GM12878 (cell line): Measurements from ENCODE around the gene BAZ1B. TPM values are rescaled to one million over a fixed set of nuclear protein-coding genes. Genes with fewer than 3 reads are reported as not detected.

Source experiments
- ATAC-seq: fragments of 200-7000 bp; cut with Tn5 transposase; 3 replicates; pipeline ENCODE4 v1.9.1; 2020; ENCODE audit warnings: mild to moderate bottlenecking, moderate library complexity
- BruUV-seq: library from RNA; stranded (reverse); fragments of 400-500 nt; replicated peaks from 2 replicates; lab custom pipeline; 2021; lab: Mats Ljungman, UMichigan
- CTCF ChIA-PET: fragments of 300-600 bp; sonication (Branson Sonifier 250); formaldehyde crosslinking; extraction: SDS; loops from one replicate; lab custom pipeline; 2021; ENCODE audit warnings: inconsistent platforms; lab: Yijun Ruan, JAX
- POLR2A ChIA-PET: fragments of 350-600 bp; formaldehyde crosslinking; extraction: SDS; loops from one replicate; lab custom pipeline; 2021; ENCODE audit warnings: inconsistent platforms; lab: Charles Lee
- RAD21 ChIA-PET: fragments of 300-600 bp; sonication (Branson Sonifier 250); formaldehyde crosslinking; loops from one replicate; lab custom pipeline; 2023; ENCODE audit warnings: antibody characterized with exemption; ENCODE audit not compliant: unreplicated experiment; lab: Charles Lee
- SMC1A ChIA-PET: fragments of 300-600 bp; sonication (Branson Sonifier 250); formaldehyde crosslinking; loops from one replicate; lab custom pipeline; 2023; ENCODE audit not compliant: unreplicated experiment, uncharacterized antibody; lab: Charles Lee
- DNase-seq: peaks from one replicate; pipeline ENCODE4 v3.0.0-alpha.2; 2011; ENCODE audit warnings: low read depth, low spot score
- FAIRE-seq: peaks from 3 replicates; lab custom pipeline; 2011; peaks lifted over from hg19 to GRCh38; lab: Jason Lieb, UNC
- H2AFZ ChIP-seq: 2 replicates; pipeline ENCODE4 v1.6.0; 2011; ENCODE audit warnings: low read depth, low read length, control low read depth; ENCODE audit not compliant: control insufficient read depth
- H3K27ac ChIP-seq: 2 replicates; pipeline ENCODE4 v1.5.1; 2011; ENCODE audit warnings: control low read depth; ENCODE audit not compliant: control insufficient read depth, insufficient read depth
- H3K27me3 ChIP-seq, 2 experiments: replicated peaks in 1 of 2; 2 replicates each; pipeline versions ENCODE4 v1.6.0 to v1.6.1; 2011; ENCODE audit warnings: low read length in 1 of 2; ENCODE audit not compliant: control insufficient read depth in 2 of 2, insufficient read depth in 2 of 2
- H3K36me3 ChIP-seq, 2 experiments: 2 replicates each; pipeline ENCODE4 v1.5.1; 2011; ENCODE audit warnings: low read length in 1 of 2; ENCODE audit not compliant: control insufficient read depth in 2 of 2, insufficient read depth in 2 of 2
- H3K4me1 ChIP-seq: 2 replicates; pipeline ENCODE4 v1.6.1; 2011; ENCODE audit warnings: mild to moderate bottlenecking, low read length, moderate library complexity, mixed read lengths; ENCODE audit not compliant: control insufficient read depth, insufficient read depth
- H3K4me2 ChIP-seq: 2 replicates; pipeline ENCODE4 v1.6.0; 2011; ENCODE audit warnings: control low read depth; ENCODE audit not compliant: control insufficient read depth, insufficient read depth
- H3K4me3 ChIP-seq: fragments of 200-600 bp; sonication (generic); 2 replicates; pipeline ENCODE4 v1.5.1; 2016
- H3K79me2 ChIP-seq: 2 replicates; pipeline ENCODE4 v1.6.0; 2011; ENCODE audit warnings: low read length; ENCODE audit not compliant: control insufficient read depth, insufficient read depth
- H3K9ac ChIP-seq: 2 replicates; pipeline ENCODE4 v1.8.0; 2011; ENCODE audit warnings: low read length, control low read depth, mixed read lengths; ENCODE audit not compliant: control insufficient read depth, insufficient read depth
- H3K9me3 ChIP-seq: replicated peaks from 3 replicates; pipeline ENCODE4 v1.5.1; 2011; ENCODE audit warnings: mild to moderate bottlenecking, low read length; ENCODE audit not compliant: control insufficient read depth, insufficient read depth
- H4K20me1 ChIP-seq: 2 replicates; pipeline ENCODE4 v1.6.0; 2011; ENCODE audit not compliant: control insufficient read depth, insufficient read depth
- ATF3 ChIP-seq: IDR thresholded peaks from 2 replicates; pipeline ENCODE4 v1.6.1; 2011; ENCODE audit warnings: low read depth, mild to moderate bottlenecking, low read length, moderate library complexity, borderline replicate concordance; ENCODE audit errors: extremely low read depth
- BACH1 ChIP-seq: fragments of 450-650 bp; IDR thresholded peaks from 2 replicates; pipeline ENCODE4 v1.6.1; 2017; ENCODE audit warnings: mild to moderate bottlenecking, borderline replicate concordance
- GABPA ChIP-seq: IDR thresholded peaks from 2 replicates; pipeline ENCODE4 v1.6.1; 2014; ENCODE audit warnings: antibody characterized with exemption, low read depth, mild to moderate bottlenecking, inconsistent platforms
- PKNOX1 ChIP-seq: fragments of 450-650 bp; IDR thresholded peaks from 2 replicates; pipeline ENCODE4 v1.6.1; 2016; ENCODE audit warnings: mild to moderate bottlenecking
- WGBS: methylation state at CpG from one replicate; pipeline ENCODE4 v1.1.6; 2016; ENCODE audit warnings: low lambda C conversion rate; ENCODE audit not compliant: insufficient replicate concordance, insufficient coverage; ENCODE audit errors: missing lambda C conversion rate; 5-methylcytosine and 5-hydroxymethylcytosine counted together
- in situ Hi-C: fragments of 300-500 bp; cut with MboI; formaldehyde crosslinking; loops from 9 replicates; pipeline ENCODE4 v1.14.3; 2018; ENCODE audit warnings: mixed read lengths
- intact Hi-C: fragments of 100-400 bp; cut with micrococcal nuclease; formaldehyde crosslinking; loops from one replicate; pipeline ENCODE4 v1.14.2; 2022; ENCODE audit not compliant: unreplicated experiment
- polyA plus RNA-seq, 11 experiments: library from polyadenylated mRNA; depleted of rRNA in 4 of 11; unstranded in 6 of 11; stranded (reverse) in 5 of 11; fragments of >200 nt; fragmentation: Nextera tagmentation in 4 of 11; fragmentation: Illumina TruSeq in 1 of 11; extraction: Ambion mirVana in 4 of 11; extraction: Trizol in 1 of 11; gene quantifications; 1 replicate in 1 of 11; 2 replicates in 10 of 11; pipeline versions ENCODE4 v1.2.1 to v1.2.3, GENCODE V29; 2011 to 2016; ENCODE audit warnings: inconsistent platforms in 2 of 11, missing spikeins in 2 of 11, low read depth in 1 of 11
- total RNA-seq, 4 experiments: library from RNA; depleted of rRNA in 3 of 4; stranded (reverse); fragments of >200 nt in 3 of 4; fragmentation: Illumina TruSeq in 1 of 4; extraction: Trizol in 1 of 4; gene quantifications; 2 replicates each; pipeline versions ENCODE4 v1.2.1 to v1.2.3, GENCODE V29; 2013 to 2021
- TF ChIP-seq, protein P1 (sequence below): IDR thresholded peaks from 2 replicates; pipeline ENCODE4 v1.6.1; 2012; ENCODE audit warnings: low read length, inconsistent platforms

Gene BAZ1B
- total and polyA plus RNA-seq, 10 of the 15 experiments (the other 5 are each of a cell fraction or from before 2014, with no cell fraction given), result 14.0 to 77.4 (median 36.2) TPM

DNA sequence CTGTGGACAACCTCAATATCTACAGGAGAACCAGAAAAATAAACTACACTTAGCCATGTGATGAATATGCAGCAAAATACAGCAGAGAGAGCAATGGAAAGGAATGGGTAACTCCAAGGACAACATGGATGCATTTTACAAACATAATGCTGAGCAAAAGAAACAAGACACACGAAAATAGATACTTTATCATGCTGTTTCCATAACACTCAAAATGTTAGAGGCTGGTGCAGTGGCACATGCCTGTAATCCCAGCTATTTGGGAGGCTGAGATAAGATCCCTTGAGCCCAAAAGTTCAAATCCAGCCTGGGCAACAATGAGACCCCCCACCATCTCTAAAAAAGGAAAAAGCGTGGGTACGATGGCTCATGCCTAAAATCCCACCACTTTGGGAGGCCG, 27.1 kb upstream of the BAZ1B start:
- CTCF ChIA-PET, result interaction anchor here (1.9 kb wide), 1 partner anchor 10 kb away, joined by 5 read pairs; no protein-coding TSS in a partner anchor
- DNase-seq, result no peak
- RAD21 ChIA-PET, result interaction anchor here (0.7 kb wide), 1 partner anchor 28 kb away, joined by 4 read pairs; no protein-coding TSS in a partner anchor
- no peak overlapping the region for H3K4me3 ChIP-seq
- H3K9me3 ChIP-seq, result no peaks in the 10 kb centered on the region
- peaks cover 3% of the 10 kb centered on the region; the same call in 1 of the 2 replicates for H4K20me1 ChIP-seq
- no peak overlapping the region for H3K4me2 ChIP-seq
- in situ Hi-C loops (no loop called here), intact Hi-C loops (no loop called here)
- peaks cover 26% of the 10 kb centered on the region for H3K79me2 ChIP-seq
- POLR2A ChIA-PET, result interaction anchor here (0.5 kb wide), 1 partner anchor 28 kb away, joined by 4 read pairs; the partner anchor contains the start of gene BAZ1B
- no peak for FAIRE-seq
- peaks cover 4% of the 10 kb centered on the region for H3K4me1 ChIP-seq
- TF ChIP-seq GABPA (no peak), BACH1 (no peak), PKNOX1 (no peak), ATF3 (no peak)
- TF ChIP-seq, protein P1, sequence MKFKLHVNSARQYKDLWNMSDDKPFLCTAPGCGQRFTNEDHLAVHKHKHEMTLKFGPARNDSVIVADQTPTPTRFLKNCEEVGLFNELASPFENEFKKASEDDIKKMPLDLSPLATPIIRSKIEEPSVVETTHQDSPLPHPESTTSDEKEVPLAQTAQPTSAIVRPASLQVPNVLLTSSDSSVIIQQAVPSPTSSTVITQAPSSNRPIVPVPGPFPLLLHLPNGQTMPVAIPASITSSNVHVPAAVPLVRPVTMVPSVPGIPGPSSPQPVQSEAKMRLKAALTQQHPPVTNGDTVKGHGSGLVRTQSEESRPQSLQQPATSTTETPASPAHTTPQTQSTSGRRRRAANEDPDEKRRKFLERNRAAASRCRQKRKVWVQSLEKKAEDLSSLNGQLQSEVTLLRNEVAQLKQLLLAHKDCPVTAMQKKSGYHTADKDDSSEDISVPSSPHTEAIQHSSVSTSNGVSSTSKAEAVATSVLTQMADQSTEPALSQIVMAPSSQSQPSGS, result no peak
- no peaks in the 10 kb centered on the region for H3K27me3 ChIP-seq
- WGBS, result 97% methylated on average over 4 of the region's 4 CpGs
- SMC1A ChIA-PET, result interaction anchor here (1.2 to 1.5 kb wide), 2 partner anchors 11 to 13 kb away, joined by 3 to 4 read pairs; no protein-coding TSS in a partner anchor
- no TSS peak for BruUV-seq
- no peak overlapping the region for H2AFZ ChIP-seq
- peaks cover 2 to 24% of the 10 kb centered on the region in 2 experiments for H3K36me3 ChIP-seq
- H3K9ac ChIP-seq, result no peak overlapping the region
- no peak overlapping the region for H3K27ac ChIP-seq
- ATAC-seq, result no peak
